Ectodermal cell (in vitro differentiated cells): ENCODE results near the gene INTS13.
"Not testable (repeated sequence)": the region's sequence is repeated elsewhere in the genome, so short reads cannot be mapped to it uniquely, and the experiment has no call there.

Source experiments
- H3K27ac ChIP-seq: 2 replicates; pipeline ENCODE4 v1.7.0; 2013; ENCODE audit warnings: mild to moderate bottlenecking, low read depth, low read length; ENCODE audit not compliant: insufficient read depth, poor library complexity, severe bottlenecking
- H3K27me3 ChIP-seq: 2 replicates; pipeline ENCODE4 v1.7.0; 2013; ENCODE audit warnings: mild to moderate bottlenecking, low read length; ENCODE audit not compliant: insufficient read depth, control insufficient read depth, poor library complexity, severe bottlenecking
- H3K36me3 ChIP-seq: one replicate; pipeline ENCODE4 v1.7.0; 2013; ENCODE audit warnings: low read length; ENCODE audit not compliant: control insufficient read depth, insufficient read depth
- H3K4me1 ChIP-seq: one replicate; pipeline ENCODE4 v1.7.0; 2013; ENCODE audit warnings: low read length; ENCODE audit not compliant: control insufficient read depth, insufficient read depth
- H3K4me3 ChIP-seq: 2 replicates; pipeline ENCODE4 v1.7.0; 2013; ENCODE audit warnings: low read depth, low read length, control low read depth; ENCODE audit not compliant: insufficient read depth
- H3K9me3 ChIP-seq: 2 replicates; pipeline ENCODE4 v1.7.0; 2013; ENCODE audit warnings: mild to moderate bottlenecking, low read length, moderate library complexity; ENCODE audit not compliant: control insufficient read depth
- WGBS, 2 experiments: methylation state at CpG; one replicate each; pipeline ENCODE4 v1.1.7; 2013; ENCODE audit warnings: missing lambda C conversion rate in 2 of 2; 5-methylcytosine and 5-hydroxymethylcytosine counted together

The INTS13 gene

DNA sequence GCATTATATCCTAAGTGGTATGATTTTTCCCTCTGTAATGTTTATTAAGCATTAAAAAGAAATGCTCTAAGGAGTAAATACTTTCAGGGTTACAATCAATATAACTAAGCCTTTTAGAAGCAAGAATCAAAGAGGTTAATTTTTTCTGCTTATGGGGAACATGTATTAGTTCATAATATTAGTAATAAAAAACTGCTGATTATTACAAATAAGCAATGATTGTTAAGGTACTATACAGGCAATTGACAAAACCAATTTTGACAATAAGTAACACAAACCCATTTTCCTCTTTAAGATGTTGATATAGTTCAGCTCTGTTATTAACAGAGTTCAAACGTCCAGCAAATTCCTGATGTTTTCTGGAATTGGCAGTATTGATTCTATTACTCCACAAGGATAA is 31.8 kb downstream of the INTS13 start:
- Histone ChIP-seq H3K9me3 (no peaks in the 10 kb centered on the region), H3K27ac (no peak overlapping the region), H3K4me1 (no peaks in the 10 kb centered on the region), H3K36me3 (peaks cover 3% of the 10 kb centered on the region), H3K4me3 (no peak overlapping the region), H3K27me3 (no peaks in the 10 kb centered on the region)
- 83% methylated on average over 1 of the region's 1 CpG; no CpG with 5 or more reads in 1 of the 2 experiments for WGBS, 2 experiments

DNA sequence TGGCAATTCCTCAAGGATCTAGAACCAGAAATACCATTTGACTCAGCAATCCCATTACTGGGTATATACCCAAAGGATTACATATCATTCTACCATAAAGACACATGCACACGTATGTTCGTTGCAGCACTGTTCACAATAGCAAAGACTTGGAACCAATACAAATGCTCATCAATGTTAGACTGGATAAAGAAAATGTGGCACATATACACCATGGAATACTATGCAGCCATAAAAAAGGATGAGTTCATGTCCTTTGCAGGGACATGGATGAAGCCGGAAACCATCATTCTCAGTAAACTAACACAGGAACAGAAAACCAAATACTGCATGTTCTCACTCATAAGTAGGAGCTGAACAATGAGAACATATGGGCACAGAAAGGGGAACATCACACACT is 34.4 kb downstream of the INTS13 start:
- H3K4me1 ChIP-seq, H3K9me3 ChIP-seq, H3K27ac ChIP-seq, H3K27me3 ChIP-seq, H3K36me3 ChIP-seq, H3K4me3 ChIP-seq: not testable (repeated sequence)
- 83 to 93% methylated on average over 2 of the region's 3 CpGs for WGBS, 2 experiments

DNA sequence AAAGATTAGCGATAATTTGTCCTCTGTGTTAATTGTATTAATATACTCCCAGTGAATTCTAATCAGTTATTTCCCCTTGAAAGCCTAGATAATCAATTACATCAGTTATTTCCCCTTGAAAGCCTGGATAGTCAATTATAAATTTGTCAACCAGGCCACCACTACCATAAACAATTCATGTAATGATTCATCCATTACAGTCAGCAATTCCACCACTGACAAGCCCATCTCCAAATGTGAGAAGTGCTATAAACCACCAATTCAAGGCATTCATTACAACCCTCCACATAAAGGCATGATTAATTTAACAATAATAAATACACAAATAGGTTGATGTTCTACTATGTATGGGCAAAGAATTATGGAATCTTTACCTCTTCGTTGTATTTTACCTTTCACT is 40.9 kb downstream of the INTS13 start:
- Histone ChIP-seq H3K4me1 (no peaks in the 10 kb centered on the region), H3K27me3 (no peaks in the 10 kb centered on the region), H3K36me3 (no peaks in the 10 kb centered on the region), H3K4me3 (no peak overlapping the region), H3K27ac (no peak overlapping the region), H3K9me3 (no peaks in the 10 kb centered on the region)
- WGBS, 2 experiments: 92 to 94% methylated on average over 1 to 2 of the region's 2 CpGs

DNA sequence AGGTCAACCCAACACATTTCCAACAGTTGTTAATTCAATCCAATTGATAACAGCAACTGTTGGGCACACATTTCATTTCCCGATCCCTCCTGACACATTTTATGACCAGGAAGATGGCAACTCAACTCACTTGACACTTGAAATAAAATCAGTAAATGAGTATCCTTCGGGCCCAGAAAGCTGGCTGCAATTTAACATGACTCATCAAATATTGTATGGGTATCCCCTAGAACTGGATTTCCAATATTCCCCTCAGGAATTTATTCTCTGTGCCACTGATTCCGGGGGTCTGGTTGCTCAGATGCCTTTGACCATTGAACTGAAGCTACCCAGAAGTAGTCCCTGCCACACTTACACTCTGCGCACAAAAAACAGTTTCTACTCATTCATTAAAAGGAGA is 42.1 kb downstream of the INTS13 start:
- H3K36me3 ChIP-seq: no peaks in the 10 kb centered on the region
- no peak overlapping the region for H3K4me3 ChIP-seq
- H3K27me3 ChIP-seq: no peaks in the 10 kb centered on the region
- no peaks in the 10 kb centered on the region for H3K4me1 ChIP-seq
- no peaks in the 10 kb centered on the region for H3K9me3 ChIP-seq
- 92 to 97% methylated on average over 3 to 4 of the region's 4 CpGs for WGBS, 2 experiments
- H3K27ac ChIP-seq: no peak overlapping the region

DNA sequence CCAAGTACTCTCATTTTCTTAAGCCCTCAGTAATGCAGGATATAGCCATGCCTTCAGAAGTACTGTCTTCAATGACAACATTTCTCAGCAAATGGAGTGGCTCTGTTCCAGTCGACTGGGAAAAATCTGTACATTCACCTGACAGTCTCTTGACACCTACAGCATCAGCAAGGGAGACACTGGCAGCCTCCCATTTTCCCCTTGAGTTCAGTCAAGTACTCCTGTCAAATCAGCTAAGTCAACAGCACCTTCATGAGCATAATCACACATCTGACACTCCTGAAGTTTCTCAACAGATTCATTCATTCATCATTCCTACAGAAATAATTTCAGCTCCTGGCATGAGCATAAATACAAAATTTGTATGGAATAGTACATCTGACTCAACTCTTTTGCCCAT is 46.1 kb downstream of the INTS13 start:
- Histone ChIP-seq H3K27ac (no peak overlapping the region), H3K27me3 (no peaks in the 10 kb centered on the region), H3K4me1 (no peaks in the 10 kb centered on the region), H3K9me3 (no peaks in the 10 kb centered on the region), H3K36me3 (no peaks in the 10 kb centered on the region), H3K4me3 (no peak overlapping the region)
- 82 to 94% methylated on average over 1 of the region's 1 CpG for WGBS, 2 experiments

DNA sequence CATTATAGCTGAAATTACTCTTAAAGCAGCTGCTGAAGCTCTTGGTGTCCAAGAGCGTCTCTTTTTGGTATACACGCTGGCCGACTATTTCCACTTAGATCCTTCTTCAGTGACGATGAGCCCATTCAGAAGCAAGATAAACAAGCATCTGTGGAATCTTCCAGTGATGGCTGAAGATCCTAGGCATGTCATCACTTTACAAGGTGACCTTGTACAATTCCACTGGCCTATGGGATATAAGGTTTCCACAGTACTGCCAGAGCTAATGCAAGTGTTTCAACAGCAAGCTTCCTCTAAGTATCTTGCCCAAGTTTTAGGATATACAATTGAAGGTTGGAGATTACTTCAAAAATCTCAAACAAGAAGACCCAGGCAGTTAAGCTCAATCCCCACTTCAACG is 47.0 kb downstream of the INTS13 start:
- Histone ChIP-seq H3K27me3 (no peaks in the 10 kb centered on the region), H3K27ac (no peak overlapping the region), H3K4me1 (no peaks in the 10 kb centered on the region), H3K36me3 (no peaks in the 10 kb centered on the region), H3K9me3 (no peaks in the 10 kb centered on the region), H3K4me3 (no peak overlapping the region)
- 95 to 96% methylated on average over 5 of the region's 5 CpGs for WGBS, 2 experiments

DNA sequence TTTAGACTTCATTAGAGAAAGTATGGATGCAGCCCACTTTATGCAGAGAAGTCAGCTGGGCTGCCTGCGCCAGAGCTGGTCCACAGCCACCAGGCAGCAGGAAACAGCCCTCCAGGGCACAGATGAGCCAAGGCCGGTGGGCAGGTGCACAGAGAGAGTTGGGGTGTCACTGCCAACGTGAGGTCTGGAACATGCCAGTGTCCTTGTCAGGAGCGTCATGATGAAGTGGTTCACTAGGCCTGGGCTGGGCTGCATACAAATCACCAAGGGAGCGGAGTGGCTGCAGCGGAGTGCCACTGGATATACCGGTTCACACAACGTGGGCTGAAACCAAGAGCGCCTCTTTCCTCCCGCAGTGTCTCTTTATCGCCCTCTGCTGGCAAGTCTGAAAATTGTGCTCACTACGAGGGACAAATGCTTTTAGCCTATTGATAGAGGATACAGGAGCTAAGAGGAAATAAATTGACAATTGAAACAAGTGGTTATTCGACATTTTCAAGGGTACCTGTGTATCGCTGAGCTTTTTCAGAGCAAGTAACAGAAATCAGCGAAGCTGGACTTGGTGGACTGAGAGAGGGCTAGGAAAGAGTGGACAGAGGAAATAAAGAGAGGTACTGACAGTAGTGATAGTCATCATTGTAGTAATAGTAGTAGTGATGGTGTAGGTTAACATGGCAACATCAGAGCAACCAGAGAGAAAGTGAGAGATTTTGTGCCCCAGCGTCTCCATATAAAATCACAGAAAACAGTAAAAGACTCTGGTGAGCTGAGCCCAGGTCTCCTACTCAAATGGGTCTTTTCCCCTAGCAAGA is 52.8 kb downstream of the INTS13 start:
- Histone ChIP-seq H3K36me3 (no peaks in the 10 kb centered on the region), H3K27me3 (no peaks in the 10 kb centered on the region), H3K4me1 (no peaks in the 10 kb centered on the region), H3K4me3 (no peak overlapping the region), H3K27ac (no peak overlapping the region), H3K9me3 (no peaks in the 10 kb centered on the region)
- WGBS, 2 experiments: 31 to 32% methylated on average over 16 of the region's 16 CpGs

DNA sequence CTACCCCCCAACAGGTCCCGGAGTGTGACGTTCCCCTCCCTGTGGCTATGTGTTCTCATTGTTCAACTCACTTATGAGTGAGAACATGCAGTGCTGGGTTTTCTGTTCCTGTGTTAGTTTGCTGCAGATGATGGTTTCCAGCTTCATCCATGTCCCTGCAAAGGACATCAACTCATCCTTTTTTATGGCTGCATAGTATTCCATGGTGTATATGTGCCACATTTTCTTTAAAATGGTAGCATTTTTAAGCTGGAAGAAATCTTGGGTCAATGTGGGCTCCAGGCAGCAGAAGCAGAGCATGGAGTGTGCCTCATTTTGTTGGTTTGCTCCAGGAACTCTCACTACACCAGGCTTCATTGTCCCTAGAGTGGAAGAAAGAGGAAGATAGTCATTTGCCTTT is 57.2 kb downstream of the INTS13 start:
- H3K4me3 ChIP-seq: no peak overlapping the region
- H3K36me3 ChIP-seq: no peaks in the 10 kb centered on the region
- no peak overlapping the region for H3K27ac ChIP-seq
- H3K9me3 ChIP-seq: no peaks in the 10 kb centered on the region
- WGBS, 2 experiments: 63 to 67% methylated on average over 2 of the region's 2 CpGs
- no peaks in the 10 kb centered on the region for H3K4me1 ChIP-seq
- no peaks in the 10 kb centered on the region for H3K27me3 ChIP-seq

DNA sequence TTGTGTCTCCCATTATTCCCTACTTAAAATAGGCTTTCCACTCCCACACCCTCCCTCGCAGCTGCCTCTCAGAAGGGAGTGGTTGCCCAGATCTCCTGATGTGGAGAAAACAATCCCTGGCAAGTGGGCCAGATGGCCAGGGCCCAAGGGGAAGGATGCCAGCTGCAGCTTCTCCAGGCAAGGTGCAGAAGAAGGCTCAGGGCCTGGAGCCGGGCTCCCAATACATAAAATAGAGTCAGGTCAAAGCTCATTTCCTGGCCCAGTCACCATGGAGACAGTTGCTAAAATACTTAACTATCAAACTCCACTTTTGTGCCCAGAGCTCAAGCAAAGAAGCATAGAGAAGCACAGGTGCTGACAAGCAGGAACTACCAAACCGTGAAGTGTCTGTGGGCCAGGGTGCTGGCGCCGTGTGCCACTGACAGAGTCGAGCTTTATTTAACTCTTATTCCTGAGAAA is 59.1 kb downstream of the INTS13 start:
- H3K4me3 ChIP-seq: no peak overlapping the region
- 88 to 95% methylated on average over 6 of the region's 6 CpGs for WGBS, 2 experiments

DNA sequence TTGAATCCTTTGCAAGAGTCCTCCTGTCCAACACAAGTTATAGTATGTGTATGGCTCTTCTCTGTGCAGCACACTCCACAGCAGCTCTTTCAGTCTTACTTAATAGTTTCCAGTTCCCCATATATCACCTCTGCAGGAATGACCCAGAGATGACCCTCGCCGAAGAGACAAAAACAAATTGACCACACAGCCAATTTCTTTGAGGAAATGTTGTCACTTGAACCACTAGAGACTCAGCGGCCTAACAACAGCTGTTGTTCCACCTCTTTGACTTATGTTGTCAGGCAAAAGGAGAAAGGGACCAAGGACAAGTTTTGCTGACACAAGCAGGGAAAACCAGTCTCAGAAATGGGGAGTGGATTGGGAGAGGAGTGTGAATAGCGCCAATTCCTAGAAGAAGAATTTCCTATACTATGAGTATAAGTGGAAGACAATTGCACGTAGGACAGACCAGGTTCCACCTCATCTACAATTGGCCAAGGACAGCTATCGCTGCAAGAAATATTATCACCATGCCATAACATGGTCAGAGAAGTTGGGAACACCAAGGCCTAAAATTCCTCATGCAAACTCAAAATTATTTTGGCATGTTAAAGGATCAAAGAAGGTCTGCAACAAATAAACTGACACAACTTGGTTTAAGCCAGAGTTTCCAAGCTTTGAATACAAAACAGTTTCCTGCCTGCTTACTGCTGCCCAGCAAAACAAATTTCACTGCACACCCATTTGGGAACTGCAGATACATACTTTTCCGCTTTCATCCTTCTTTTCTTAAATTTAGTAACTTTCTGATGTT is 63.1 kb downstream of the INTS13 start:
- H3K9me3 ChIP-seq: no peaks in the 10 kb centered on the region
- no peak overlapping the region for H3K4me3 ChIP-seq
- H3K27ac ChIP-seq: no peak overlapping the region
- no peaks in the 10 kb centered on the region for H3K27me3 ChIP-seq
- no peaks in the 10 kb centered on the region for H3K36me3 ChIP-seq
- WGBS, 2 experiments: 90 to 94% methylated on average over 7 of the region's 7 CpGs
- H3K4me1 ChIP-seq: no peaks in the 10 kb centered on the region

More for the DNA sequence above, 59.1 kb downstream of the INTS13 start:
- H3K9me3 ChIP-seq: no peaks in the 10 kb centered on the region
- H3K27me3 ChIP-seq: no peaks in the 10 kb centered on the region
- H3K36me3 ChIP-seq: no peaks in the 10 kb centered on the region
- H3K27ac ChIP-seq: no peak overlapping the region
- no peaks in the 10 kb centered on the region for H3K4me1 ChIP-seq
